ENCODE results near the gene TMEM184B. TPM values are rescaled to one million over a fixed set of nuclear protein-coding genes. Genes with fewer than 3 reads are reported as not detected.
"Not testable (repeated sequence)": the region's sequence is repeated elsewhere in the genome, so short reads cannot be mapped to it uniquely, and the experiment has no call there.

TMEM184B gene
- total RNA-seq, 3 donors from 2014 or later = 30.6 to 49.5 (median 42.4) TPM

GRCh38 chr22:38181453-38182200 is 91.2 kb downstream of the TMEM184B start, which contains the start of gene PLA2G6:
PLA2G6 (minus strand) TSS chr22:38181830; CDS start chr22:38169426, 12,404 bp downstream.
- no peaks in the 10 kb centered on the region for H3K9me3 ChIP-seq
- peak; percentile 99 for DNase-seq (ENCODE audit: low spot score in 2 of 2)
- TF ChIP-seq POLR2AphosphoS5 (IDR thresholded peaks at IDR 0.05) (peak; percentile 62 to 77 (median 76)), POLR2A (IDR thresholded peaks at IDR 0.05) (peak; percentile 38), CTCF (IDR thresholded peaks at IDR 0.05) (peak in 1 of 3 donors; percentile 7)
- H3K4me3 ChIP-seq = peak within 1 kb of the TSS; percentile 53 to 73 (median 55)
- H3K27me3 ChIP-seq = no peaks in the 10 kb centered on the region
- H3K27ac ChIP-seq = peak within 1 kb of the TSS; percentile 96
- peaks cover 3 to 25% of the 10 kb centered on the region in 2 donors for H3K4me1 ChIP-seq
- intact Hi-C loops (cut with DNase I; ENCODE audit: low total_unique reads) = no loop called here
- H3K36me3 ChIP-seq = no peaks in the 10 kb centered on the region

- intact Hi-C loops (cut with DNase I; ENCODE audit: low total_unique reads) = no loop called here
- peaks cover 3 to 21% of the 10 kb centered on the region in 2 donors for H3K4me1 ChIP-seq
- peak in 1 of 2 donors; percentile 66 for DNase-seq (ENCODE audit: low spot score in 2 of 2)
- TF ChIP-seq CTCF (IDR thresholded peaks at IDR 0.05) (no peak), POLR2AphosphoS5 (IDR thresholded peaks at IDR 0.05) (peak in 2 of 3 donors; percentile 14 to 23)
- no peaks in the 10 kb centered on the region for H3K27me3 ChIP-seq
- H3K27ac ChIP-seq = peak overlapping the region; percentile 96
- H3K9me3 ChIP-seq = no peaks in the 10 kb centered on the region
- H3K4me3 ChIP-seq = peak overlapping the region; percentile 53 to 73 (median 55)
- no peaks in the 10 kb centered on the region for H3K36me3 ChIP-seq
Measured at GRCh38 chr22:38180841-38181452, 91.9 kb downstream of the TMEM184B start.

GRCh38 chr22:38178605-38178937 is 94.2 kb downstream of the TMEM184B start:
- H3K36me3 ChIP-seq; H3K9me3 ChIP-seq; H3K4me3 ChIP-seq; intact Hi-C loops (cut with DNase I; ENCODE audit: low total_unique reads); DNase-seq (ENCODE audit: low spot score in 2 of 2); H3K27me3 ChIP-seq: not testable (repeated sequence)
- peaks cover 6 to 23% of the 10 kb centered on the region in 2 donors for H3K4me1 ChIP-seq
- H3K27ac ChIP-seq = peak overlapping the region; percentile 96

- H3K4me1 ChIP-seq = peaks cover 10 to 28% of the 10 kb centered on the region in 2 donors
- no peaks in the 10 kb centered on the region for H3K36me3 ChIP-seq
- H3K4me3 ChIP-seq = peak overlapping the region in 1 of 3 donors; percentile 9
- TF ChIP-seq CTCF (IDR thresholded peaks at IDR 0.05) (peak in 1 of 3 donors; percentile 9), POLR2AphosphoS5 (IDR thresholded peaks at IDR 0.05) (peak; percentile 52 to 82 (median 71)), POLR2A (IDR thresholded peaks at IDR 0.05) (no peak)
- peak; percentile 68 to 87 for DNase-seq (ENCODE audit: low spot score in 2 of 2)
- H3K27me3 ChIP-seq = no peaks in the 10 kb centered on the region
- intact Hi-C loops (cut with DNase I; ENCODE audit: low total_unique reads) = no loop called here
- no peaks in the 10 kb centered on the region for H3K9me3 ChIP-seq
- peak overlapping the region; percentile 96 for H3K27ac ChIP-seq
Measured at GRCh38 chr22:38177926-38178604, 94.7 kb downstream of the TMEM184B start.

GRCh38 chr22:38177571-38177925 is 95.3 kb downstream of the TMEM184B start:
- H3K4me3 ChIP-seq; H3K36me3 ChIP-seq; H3K27me3 ChIP-seq; intact Hi-C loops (cut with DNase I; ENCODE audit: low total_unique reads); H3K9me3 ChIP-seq; DNase-seq (ENCODE audit: low spot score in 2 of 2): not testable (repeated sequence)
- H3K27ac ChIP-seq = peak overlapping the region; percentile 96
- peaks cover 14 to 33% of the 10 kb centered on the region in 2 donors for H3K4me1 ChIP-seq

GRCh38 chr22:38177044-38177443 is 95.8 kb downstream of the TMEM184B start:
- no peak for DNase-seq (ENCODE audit: low spot score in 2 of 2)

More at GRCh38 chr22:38177044-38177443, 95.8 kb downstream of the TMEM184B start:
- intact Hi-C loops (cut with DNase I; ENCODE audit: low total_unique reads) = no loop called here
- no peak overlapping the region for H3K4me3 ChIP-seq
- peak overlapping the region; percentile 96 for H3K27ac ChIP-seq
- H3K36me3 ChIP-seq = no peaks in the 10 kb centered on the region
- no peak for TF ChIP-seq POLR2A (IDR thresholded peaks at IDR 0.05)
- no peak for TF ChIP-seq POLR2AphosphoS5 (IDR thresholded peaks at IDR 0.05)
- no peak for TF ChIP-seq CTCF (IDR thresholded peaks at IDR 0.05)
- H3K27me3 ChIP-seq = no peaks in the 10 kb centered on the region
- H3K4me1 ChIP-seq = peaks cover 19 to 34% of the 10 kb centered on the region in 2 donors
- no peaks in the 10 kb centered on the region for H3K9me3 ChIP-seq
